SK-N-SH (cell line): ENCODE measurements around the gene ADAMTS15.

Experiments used
- CTCF ChIP-seq: fragments of 200-600 bp; sonication (generic); IDR thresholded peaks from 2 replicates; pipeline ENCODE4 v1.6.1; 2017; ENCODE audit warnings: antibody characterized with exemption, mild to moderate bottlenecking, moderate library complexity
- EP300 ChIP-seq, 2 experiments: IDR thresholded peaks; 2 replicates each; pipeline versions ENCODE4 v1.4.0 to v1.6.1; 2012; ENCODE audit warnings: borderline replicate concordance in 1 of 2, low read depth in 1 of 2, low read length in 1 of 2
- FOXM1 ChIP-seq: IDR thresholded peaks from 2 replicates; pipeline ENCODE4 v1.4.0; 2012; ENCODE audit warnings: low read depth, mild to moderate bottlenecking
- MXI1 ChIP-seq: IDR thresholded peaks from 2 replicates; pipeline ENCODE4 v1.6.1; 2012; ENCODE audit warnings: mild to moderate bottlenecking, low read depth, low read length, improper control_type of control experiment
- PBX3 ChIP-seq: IDR thresholded peaks from 2 replicates; pipeline ENCODE4; 2012
- POLR2AphosphoS5 ChIP-seq: IDR thresholded peaks from 2 replicates; pipeline ENCODE4 v1.6.1; 2012; ENCODE audit warnings: low read depth, low read length
- RXRA ChIP-seq: IDR thresholded peaks from 2 replicates; pipeline ENCODE4 v1.4.0; 2012; ENCODE audit warnings: low read depth, mild to moderate bottlenecking, borderline replicate concordance
- ZBTB33 ChIP-seq: IDR thresholded peaks from 2 replicates; pipeline ENCODE4 v1.4.0; 2012; ENCODE audit warnings: low read depth, borderline replicate concordance

GRCh38 chr11:130473795-130474377 is 25.4 kb downstream of the ADAMTS15 start:
- no peak for TF ChIP-seq CTCF
- no peak for TF ChIP-seq PBX3
- TF ChIP-seq FOXM1 = no peak
- TF ChIP-seq ZBTB33 = no peak
- no peak for TF ChIP-seq RXRA
- no peak for TF ChIP-seq POLR2AphosphoS5
- no peak for TF ChIP-seq EP300 (IDR thresholded peaks at IDR 0.05; ENCODE audit: borderline replicate concordance in 1 of 2, low read depth in 1 of 2, low read length in 1 of 2)
- TF ChIP-seq MXI1 = no peak
